Gastrocnemius medialis (tissue), 4 donors: ENCODE measurements around the gene MAP3K19. TPM values are rescaled to one million over a fixed set of nuclear protein-coding genes. Genes with fewer than 3 reads are reported as not detected.
"Not testable (repeated sequence)": the region's sequence is repeated elsewhere in the genome, so short reads cannot be mapped to it uniquely, and the experiment has no call there.

ENCODE experiments used
- ATAC-seq, 2 donors: fragments of 150-250 bp; one replicate each; pipeline ENCODE4 v1.9.1; 2016
- DNase-seq, 2 donors: peaks; one replicate each; pipeline ENCODE4 v3.0.0-alpha.2; 2019
- H3K27ac ChIP-seq, 4 donors: fragments of 200-600 bp; sonication (generic); 1 replicate in 1 of 4; 2 replicates in 3 of 4; pipeline ENCODE4 v1.5.1; 2016 to 2018; ENCODE audit warnings: mild to moderate bottlenecking in 2 of 4, moderate library complexity in 1 of 4
- H3K27me3 ChIP-seq, 3 donors: fragments of 200-600 bp; sonication (generic) in 2 of 3; 1 replicate in 1 of 3; 2 replicates in 2 of 3; pipeline versions ENCODE4 v1.5.1 to v1.6.0; 2016 to 2019; ENCODE audit warnings: mild to moderate bottlenecking in 1 of 3, moderate library complexity in 1 of 3
- H3K36me3 ChIP-seq, 2 donors: fragments of 200-600 bp; sonication (generic) in 1 of 2; one replicate each; pipeline ENCODE4 v1.5.1; 2017 to 2018
- H3K4me1 ChIP-seq, 2 donors: fragments of 200-600 bp; sonication (generic) in 1 of 2; one replicate each; pipeline ENCODE4 v1.5.1; 2016 to 2017; ENCODE audit warnings: mild to moderate bottlenecking in 2 of 2
- H3K4me3 ChIP-seq, 4 donors: fragments of 200-600 bp; sonication (generic) in 3 of 4; 1 replicate in 1 of 4; 2 replicates in 3 of 4; pipeline ENCODE4 v1.5.1; 2016 to 2019; ENCODE audit warnings: mild to moderate bottlenecking in 2 of 4
- H3K9me3 ChIP-seq, 3 donors: fragments of 200-600 bp; sonication (generic) in 2 of 3; 1 replicate in 1 of 3; 2 replicates in 2 of 3; pipeline ENCODE4 v1.5.1; 2016 to 2019
- CTCF ChIP-seq, 5 experiments: fragments of 450-650 bp in 3 of 5; fragments of 200-600 bp in 2 of 5; sonication (generic) in 2 of 5; IDR thresholded peaks in 4 of 5; conservative IDR thresholded peaks in 1 of 5; 1 replicate in 4 of 5; 2 replicates in 1 of 5; pipeline ENCODE4 v1.5.1; 2016 to 2019; ENCODE audit warnings: antibody characterized with exemption in 5 of 5, mild to moderate bottlenecking in 3 of 5, moderate library complexity in 3 of 5
- POLR2A ChIP-seq, 2 donors: fragments of 450-650 bp; IDR thresholded peaks; one replicate each; pipeline ENCODE4 v1.6.1; 2017; ENCODE audit warnings: antibody characterized with exemption in 2 of 2, mild to moderate bottlenecking in 2 of 2, moderate library complexity in 2 of 2
- in situ Hi-C, 4 donors: fragments of 200-750 bp; cut with MboI; loops; one replicate each; pipeline versions ENCODE4 v1.15.0 to v1.8.0; 2017; ENCODE audit warnings: low sequenced_read_pairs in 4 of 4
- intact Hi-C: fragments of 100-400 bp; cut with DNase I; formaldehyde crosslinking; loops from one replicate; pipeline ENCODE4 v1.15.1; 2023; ENCODE audit warnings: low total_unique reads
- total RNA-seq, 4 donors: library from RNA; depleted of rRNA; stranded (reverse); fragments of >200 nt; gene quantifications; one replicate each; pipeline versions ENCODE4 v1.1.0 to v1.2.3, GENCODE V29; 2016

MAP3K19 gene
- total RNA-seq, 4 donors from 2014 or later, result not detected

- Histone ChIP-seq H3K27me3 (no peaks in the 10 kb centered on the region), H3K27ac (no peak overlapping the region), H3K9me3 (no peaks in the 10 kb centered on the region), H3K36me3 (no peaks in the 10 kb centered on the region), H3K4me1 (no peaks in the 10 kb centered on the region), H3K4me3 (no peak overlapping the region)
- intact Hi-C loops (no loop called here), in situ Hi-C loops (no loop called here)
- TF ChIP-seq CTCF (IDR thresholded peaks at IDR 0.05 in 4 of 5, conservative IDR thresholded peaks at IDR 0.05 in 1 of 5), result no peak
- no peak for TF ChIP-seq POLR2A (IDR thresholded peaks at IDR 0.05)
- DNase-seq, result no peak
- ATAC-seq, result no peak
Observed at GRCh38 chr2:134976074-134976702, 71.1 kb downstream of the MAP3K19 start.

GRCh38 chr2:134975281-134976009 is 71.8 kb downstream of the MAP3K19 start:
- DNase-seq, result no peak
- no peak for ATAC-seq
- intact Hi-C loops, result no loop called here
- H3K36me3 ChIP-seq, result no peaks in the 10 kb centered on the region
- no peaks in the 10 kb centered on the region for H3K27me3 ChIP-seq
- no peak overlapping the region for H3K27ac ChIP-seq
- no peaks in the 10 kb centered on the region for H3K4me1 ChIP-seq
- in situ Hi-C loops, result no loop called here
- no peak overlapping the region for H3K4me3 ChIP-seq
- H3K9me3 ChIP-seq, result no peaks in the 10 kb centered on the region
- TF ChIP-seq CTCF (IDR thresholded peaks at IDR 0.05 in 4 of 5, conservative IDR thresholded peaks at IDR 0.05 in 1 of 5), result no peak
- no peak for TF ChIP-seq POLR2A (IDR thresholded peaks at IDR 0.05)

GRCh38 chr2:134973241-134974138 is 73.8 kb downstream of the MAP3K19 start:
- TF ChIP-seq POLR2A (IDR thresholded peaks at IDR 0.05) (no peak), CTCF (IDR thresholded peaks at IDR 0.05 in 4 of 5, conservative IDR thresholded peaks at IDR 0.05 in 1 of 5) (no peak)
- Histone ChIP-seq H3K27ac (no peak overlapping the region), H3K36me3 (no peaks in the 10 kb centered on the region), H3K27me3 (no peaks in the 10 kb centered on the region), H3K4me3 (no peak overlapping the region), H3K9me3 (no peaks in the 10 kb centered on the region), H3K4me1 (no peaks in the 10 kb centered on the region)
- intact Hi-C loops, result no loop called here
- DNase-seq (no peak), ATAC-seq (no peak)
- in situ Hi-C loops, result no loop called here

GRCh38 chr2:134967166-134967565 is 80.1 kb downstream of the MAP3K19 start:
- H3K4me1 ChIP-seq, intact Hi-C loops, H3K9me3 ChIP-seq, DNase-seq, H3K27ac ChIP-seq, H3K36me3 ChIP-seq, in situ Hi-C loops, ATAC-seq, H3K4me3 ChIP-seq, H3K27me3 ChIP-seq: not testable (repeated sequence)

- Histone ChIP-seq H3K27ac (no peak overlapping the region), H3K4me3 (no peak overlapping the region), H3K4me1 (no peaks in the 10 kb centered on the region), H3K36me3 (peaks cover 0 to 57% of the 10 kb centered on the region in 2 donors), H3K9me3 (no peaks in the 10 kb centered on the region), H3K27me3 (no peaks in the 10 kb centered on the region)
- no peak for TF ChIP-seq POLR2A (IDR thresholded peaks at IDR 0.05)
- TF ChIP-seq CTCF (IDR thresholded peaks at IDR 0.05 in 4 of 5, conservative IDR thresholded peaks at IDR 0.05 in 1 of 5), result no peak
- in situ Hi-C loops, result no loop called here
- ATAC-seq, result no peak
- intact Hi-C loops, result no loop called here
- no peak for DNase-seq
Observed at GRCh38 chr2:134957477-134957876, 89.8 kb downstream of the MAP3K19 start.
